ENCODE measurements around the gene CACFD1.

The CACFD1 gene

GRCh38 chr9:133505901-133506652 is 46.3 kb downstream of the CACFD1 start:
- DNase-seq = no peak

- DNase-seq = no peak
These were observed 46.9 kb downstream of the CACFD1 start for GRCh38 chr9:133506653-133507038.

GRCh38 chr9:133507246-133507965 is 47.6 kb downstream of the CACFD1 start:
- DNase-seq = no peak

GRCh38 chr9:133508046-133508445 is 48.3 kb downstream of the CACFD1 start:
- no peak for DNase-seq

GRCh38 chr9:133509179-133510083 is 49.7 kb downstream of the CACFD1 start:
- DNase-seq = peak; percentile 2

- no peak for DNase-seq
These were observed 51.2 kb downstream of the CACFD1 start for GRCh38 chr9:133510926-133511505.

GRCh38 chr9:133511607-133512006 is 51.8 kb downstream of the CACFD1 start:
- DNase-seq = no peak

GRCh38 chr9:133512253-133513213 is 52.8 kb downstream of the CACFD1 start:
- DNase-seq = no peak

- no peak for DNase-seq
These were observed 53.7 kb downstream of the CACFD1 start for GRCh38 chr9:133513214-133514100.

GRCh38 chr9:133514460-133515239 is 54.9 kb downstream of the CACFD1 start:
- DNase-seq = no peak

- no peak for DNase-seq
These were observed 55.4 kb downstream of the CACFD1 start for GRCh38 chr9:133515240-133515610.

GRCh38 chr9:133515615-133516255 is 56.0 kb downstream of the CACFD1 start:
- DNase-seq = no peak

- no peak for DNase-seq
These were observed 56.6 kb downstream of the CACFD1 start for GRCh38 chr9:133516256-133516960.

- DNase-seq = no peak
These were observed 57.2 kb downstream of the CACFD1 start for GRCh38 chr9:133516961-133517350.

GRCh38 chr9:133517711-133518110 is 57.9 kb downstream of the CACFD1 start:
- no peak for DNase-seq

- no peak for DNase-seq
These were observed 58.4 kb downstream of the CACFD1 start for GRCh38 chr9:133518200-133518599.

GRCh38 chr9:133518706-133519449 is 59.1 kb downstream of the CACFD1 start:
- DNase-seq = no peak

GRCh38 chr9:133519693-133520092 is 59.9 kb downstream of the CACFD1 start:
- no peak for DNase-seq
